GM19023 (cell line): ENCODE results near the gene GABBR1.

Source experiments
- ATAC-seq: cut with Tn5 transposase; IDR thresholded peaks from one replicate; pipeline ENCODE4 v1.9.1; 2021; ENCODE audit warnings: mild to moderate bottlenecking, moderate library complexity; ENCODE audit not compliant: unreplicated experiment

Gene GABBR1

DNA sequence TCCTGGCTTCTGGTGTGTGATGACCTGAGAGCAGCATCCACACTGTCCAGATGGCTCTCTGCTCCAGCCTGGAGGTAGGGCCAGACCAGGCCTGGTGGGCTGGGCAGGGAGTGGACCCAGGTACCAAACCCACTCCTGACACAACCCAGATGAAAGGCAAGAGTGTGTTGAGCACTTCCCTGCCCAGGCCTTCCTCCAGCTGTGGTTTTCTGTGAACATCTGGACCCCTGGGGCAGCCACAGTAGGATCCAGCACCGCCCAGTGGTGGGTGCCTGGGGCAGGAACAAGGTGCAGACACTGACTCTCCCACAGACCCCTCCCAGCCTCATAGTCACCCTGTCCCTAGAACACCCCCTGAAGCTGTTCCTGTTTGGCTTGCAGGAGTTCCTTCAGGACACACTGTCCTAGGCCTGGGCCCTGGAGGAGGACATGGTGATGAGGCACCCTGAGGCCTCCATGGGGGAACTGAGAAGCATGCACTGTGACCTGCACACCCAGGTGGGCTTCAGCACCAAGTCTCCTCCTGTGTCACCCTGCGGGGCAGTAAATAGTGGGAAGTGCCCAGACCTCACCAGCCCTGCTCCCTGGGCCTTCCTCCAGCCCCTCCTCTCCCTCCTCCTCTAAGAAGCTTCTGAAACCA is 102.2 kb downstream of the GABBR1 start:
- no peak for ATAC-seq

DNA sequence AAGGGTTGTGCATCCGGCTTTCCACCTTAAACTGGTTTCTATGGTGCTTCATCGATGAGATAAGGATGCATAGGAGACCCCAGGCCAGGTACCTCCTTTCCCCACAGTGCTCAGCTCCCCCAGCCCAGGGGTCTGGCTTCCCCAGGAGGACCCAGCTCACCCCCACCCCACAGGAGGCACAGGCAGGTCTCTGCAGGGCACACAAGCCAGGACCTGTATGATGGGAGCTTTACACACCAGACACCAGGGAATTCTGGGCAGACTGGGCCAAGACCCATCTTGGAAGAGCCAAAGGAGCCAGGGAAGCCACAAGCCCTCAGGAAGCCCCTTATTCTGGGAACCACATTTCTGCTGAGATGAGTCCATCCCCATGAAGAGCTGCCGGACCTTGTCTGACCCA is 103.0 kb downstream of the GABBR1 start:
- no peak for ATAC-seq

DNA sequence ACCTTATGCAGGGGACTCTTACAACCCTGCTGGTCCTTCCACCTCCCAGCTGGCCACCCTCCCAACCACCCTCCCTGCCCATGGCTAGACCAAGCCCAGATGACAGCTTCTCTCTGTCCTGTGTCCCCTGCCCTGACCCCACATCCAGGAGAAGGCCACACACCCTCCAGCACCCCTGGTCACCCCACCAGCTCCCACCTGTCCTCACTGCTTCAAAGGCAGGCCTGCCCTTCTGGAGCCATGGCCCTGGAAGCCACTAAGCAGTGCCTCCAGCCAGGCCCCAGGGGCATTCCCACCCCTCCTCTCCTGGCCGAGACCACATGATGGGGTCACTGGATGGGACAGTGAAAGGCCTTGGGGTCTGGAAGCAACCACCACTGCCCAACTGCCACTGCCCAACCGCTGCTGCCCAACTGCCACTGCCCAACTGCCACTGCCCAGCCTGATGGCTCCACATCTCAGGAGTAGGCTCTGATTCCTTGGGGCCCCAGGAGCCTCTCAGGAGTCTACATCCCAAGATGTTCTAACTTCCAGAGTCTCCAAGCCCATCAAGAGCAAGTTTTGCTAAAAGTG is 103.9 kb downstream of the GABBR1 start:
- no peak for ATAC-seq

DNA sequence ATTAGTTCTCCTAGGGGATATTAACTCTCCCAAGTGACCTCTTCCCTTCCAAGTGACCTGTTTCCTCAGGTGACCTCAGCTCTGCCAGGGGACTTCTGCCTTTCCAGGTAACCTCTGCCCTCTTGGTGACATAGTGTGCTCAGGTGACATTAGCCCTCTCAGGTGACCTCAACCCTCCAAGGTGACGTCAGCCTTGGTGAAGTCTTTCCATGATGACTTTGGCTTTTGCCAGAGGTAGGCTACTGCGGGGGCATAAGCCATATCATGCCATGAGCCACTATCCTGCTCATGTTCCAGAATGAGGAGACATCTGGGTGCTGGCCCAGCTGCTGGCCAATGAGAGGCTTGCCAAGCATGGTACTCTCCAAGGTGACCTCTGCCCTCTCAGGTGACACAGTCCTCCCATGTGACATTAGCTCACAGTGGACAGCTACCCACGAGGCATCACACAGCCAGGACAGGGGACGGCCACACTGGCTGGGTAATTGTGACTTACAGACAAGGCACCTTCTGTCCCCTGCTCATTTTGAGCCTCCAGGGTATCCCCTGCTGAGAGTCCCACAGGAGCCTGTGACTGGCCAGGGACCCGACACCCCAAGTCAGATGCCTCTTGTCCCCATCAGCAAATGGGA is 104.6 kb downstream of the GABBR1 start:
- no peak for ATAC-seq

DNA sequence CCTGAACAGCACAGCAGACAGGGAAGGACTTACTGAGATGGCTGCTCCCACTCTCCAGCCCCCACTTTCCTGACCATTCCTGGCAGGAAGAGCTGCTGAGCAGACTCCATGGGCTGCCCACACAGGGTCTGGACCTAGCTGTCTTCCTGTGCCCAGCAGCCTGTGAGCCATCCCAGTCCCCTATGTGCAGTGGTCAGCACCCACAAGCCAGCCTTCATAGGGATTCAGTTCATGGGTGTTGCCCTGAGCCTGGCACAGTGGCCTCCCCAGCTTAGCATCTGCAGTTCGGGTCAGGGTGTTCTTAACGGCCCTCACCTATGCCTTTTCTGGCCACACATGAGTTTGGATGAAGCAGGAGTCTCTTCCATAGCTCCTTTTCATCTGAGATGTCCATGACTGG is 105.4 kb downstream of the GABBR1 start:
- ATAC-seq: no peak

DNA sequence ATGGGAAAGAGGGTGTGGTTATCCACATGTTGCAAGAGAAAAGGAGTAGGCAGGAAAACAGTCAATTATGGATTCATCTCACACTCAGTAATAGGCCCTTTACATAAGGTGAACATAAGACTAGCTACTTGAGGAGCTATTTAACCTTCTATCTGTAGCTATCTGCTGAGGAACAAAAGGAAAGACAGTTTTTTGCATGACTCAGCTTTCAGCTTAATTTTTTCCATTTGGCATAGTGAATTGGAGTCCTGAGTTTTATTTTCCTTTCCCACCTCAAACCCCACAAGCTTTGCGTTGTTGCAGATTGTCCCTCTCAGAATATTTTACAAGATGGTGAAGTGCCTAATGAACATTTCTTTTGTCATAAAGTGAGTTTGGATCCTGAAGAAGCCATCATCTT is 105.9 kb downstream of the GABBR1 start:
- ATAC-seq: no peak

DNA sequence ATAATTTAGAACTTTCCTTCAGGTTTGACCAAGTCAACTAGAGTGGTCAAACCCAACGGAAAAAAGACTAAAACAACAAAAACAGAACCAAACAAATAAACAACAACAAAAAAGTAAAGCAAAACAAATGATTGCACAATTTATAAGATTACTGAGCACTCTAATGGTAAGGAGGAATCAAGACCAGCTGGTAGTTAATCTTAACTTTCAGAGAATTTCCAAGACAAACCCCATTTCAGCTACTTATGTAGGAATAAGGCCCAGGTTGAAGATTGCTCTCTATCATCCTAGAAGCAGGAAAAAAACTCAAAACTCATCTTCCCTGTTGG is 107.7 kb downstream of the GABBR1 start:
- ATAC-seq: no peak

DNA sequence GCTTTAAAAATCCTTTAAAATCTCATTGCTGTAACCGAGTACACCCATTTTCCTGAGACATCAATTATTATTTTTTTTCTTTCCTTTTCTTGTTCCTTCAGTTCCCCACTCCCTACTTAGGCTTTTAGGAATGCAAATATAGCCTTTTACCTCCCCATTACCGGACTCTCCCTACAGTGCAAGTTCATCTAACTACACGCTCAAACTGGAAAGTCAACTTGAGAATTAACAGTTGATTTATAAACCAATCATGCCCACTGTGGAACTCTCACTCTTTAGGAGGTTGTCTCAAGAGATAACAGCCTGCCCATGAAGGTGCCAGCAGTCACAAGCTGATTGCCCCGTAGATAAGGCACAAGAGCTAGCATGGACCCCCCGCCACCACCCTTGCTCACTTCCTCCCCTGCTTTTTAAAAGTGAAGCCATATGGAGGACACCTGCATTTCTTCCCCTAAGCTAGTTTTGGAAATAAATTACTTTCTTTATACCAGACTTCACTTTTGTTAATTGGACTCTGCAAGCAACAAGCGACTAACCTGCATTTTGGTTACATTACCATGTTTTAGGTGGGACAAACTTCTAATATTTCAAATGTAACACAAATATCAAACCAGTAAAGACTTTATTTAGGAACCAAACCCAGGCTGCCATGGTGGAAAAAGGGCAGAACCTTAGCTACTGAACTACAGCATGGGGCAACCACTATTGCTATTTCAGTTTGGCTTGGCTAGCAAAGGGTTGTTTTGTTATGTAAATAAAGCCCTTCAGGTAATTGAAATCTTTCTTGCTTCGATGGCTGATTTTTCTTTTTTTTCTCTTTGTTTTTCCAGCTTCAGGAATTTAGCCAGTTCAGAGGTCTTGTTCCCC is 108.3 kb downstream of the GABBR1 start:
- no peak for ATAC-seq

DNA sequence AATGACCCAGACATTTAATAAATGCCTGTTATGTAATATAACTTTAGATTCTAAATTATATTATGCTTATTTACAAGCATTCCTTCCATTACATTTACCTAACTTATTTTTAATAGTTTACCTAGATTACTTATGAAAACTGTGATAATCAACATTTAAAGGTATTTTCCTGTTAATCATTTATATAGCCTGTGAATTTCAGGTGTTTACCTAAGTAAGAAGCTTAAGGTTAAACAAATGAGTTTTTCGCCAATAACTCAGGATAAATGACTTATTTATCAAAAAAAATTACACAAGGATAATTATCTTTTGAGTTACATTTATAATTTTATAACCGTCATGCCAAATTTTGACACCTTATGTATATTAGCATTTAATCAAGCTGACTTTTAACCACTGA is 108.9 kb downstream of the GABBR1 start:
- ATAC-seq: no peak

DNA sequence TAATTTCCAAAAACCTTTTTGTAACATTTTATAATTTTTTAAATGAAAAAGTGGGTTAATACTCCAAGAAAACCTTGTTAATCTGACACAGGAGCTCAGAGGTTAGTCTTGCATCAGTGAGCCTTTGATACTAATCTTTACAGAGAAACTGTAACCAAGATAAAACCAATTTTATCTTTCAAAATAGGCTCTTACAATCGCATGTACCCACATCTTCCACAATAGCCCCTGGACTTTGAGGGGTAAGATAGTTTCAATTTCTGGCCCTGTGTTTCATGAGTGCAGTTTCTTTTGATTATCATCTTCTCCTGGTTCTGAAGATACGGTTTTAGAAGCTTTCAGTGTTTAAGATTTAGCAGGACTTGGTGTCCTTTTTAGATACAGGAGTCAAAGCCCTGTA is 110.8 kb downstream of the GABBR1 start:
- no peak for ATAC-seq

DNA sequence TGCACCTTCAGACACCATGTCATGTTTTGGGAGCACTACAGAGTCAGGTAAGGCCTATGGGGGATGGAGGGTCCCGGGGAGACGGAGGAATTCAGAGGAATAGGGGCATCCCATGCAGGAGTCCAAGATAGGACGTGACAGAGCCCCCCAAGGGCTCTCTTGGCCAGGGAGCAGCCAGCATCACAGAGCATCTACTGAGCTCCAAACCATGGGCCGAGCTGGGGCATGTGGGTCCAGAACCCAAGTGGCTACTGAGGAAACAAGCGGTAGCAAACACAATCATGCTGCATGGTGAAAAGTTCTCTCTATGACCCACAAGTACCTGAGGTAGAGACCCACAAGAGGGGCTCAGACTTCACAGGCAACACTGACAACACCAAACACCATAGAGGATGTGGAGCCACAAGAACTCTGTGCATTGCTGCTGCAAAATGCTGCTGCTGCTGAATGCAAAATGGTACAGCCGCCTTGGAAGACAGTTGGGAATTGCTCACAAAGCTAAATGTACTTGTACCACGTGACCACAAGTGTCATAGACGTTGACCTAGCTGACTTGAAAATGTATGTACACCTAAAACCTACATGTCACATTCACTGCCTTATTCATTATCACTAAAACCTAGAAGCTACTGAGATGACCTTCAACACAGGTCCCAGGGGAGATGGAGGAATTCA is 111.8 kb downstream of the GABBR1 start:
- ATAC-seq: no peak

DNA sequence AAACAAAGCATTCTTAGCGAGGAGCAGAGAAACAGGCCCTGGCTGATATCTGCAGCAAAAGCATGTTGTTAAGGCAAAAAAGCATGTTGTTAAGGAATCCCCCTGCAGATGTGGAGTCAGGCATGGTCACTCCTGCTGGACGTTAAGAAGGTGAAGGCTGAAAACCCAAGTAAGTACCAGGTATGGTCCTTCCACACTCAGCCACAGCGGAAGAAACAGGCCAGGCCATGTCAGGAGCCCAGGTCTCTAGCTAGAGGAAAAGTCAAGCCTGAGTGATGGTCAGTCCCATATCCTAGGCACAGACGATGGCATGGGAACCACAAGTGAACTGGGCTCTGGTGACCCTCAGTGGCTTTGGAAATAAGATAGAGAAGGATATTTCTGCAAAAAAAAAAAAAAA is 112.8 kb downstream of the GABBR1 start:
- ATAC-seq: no peak

DNA sequence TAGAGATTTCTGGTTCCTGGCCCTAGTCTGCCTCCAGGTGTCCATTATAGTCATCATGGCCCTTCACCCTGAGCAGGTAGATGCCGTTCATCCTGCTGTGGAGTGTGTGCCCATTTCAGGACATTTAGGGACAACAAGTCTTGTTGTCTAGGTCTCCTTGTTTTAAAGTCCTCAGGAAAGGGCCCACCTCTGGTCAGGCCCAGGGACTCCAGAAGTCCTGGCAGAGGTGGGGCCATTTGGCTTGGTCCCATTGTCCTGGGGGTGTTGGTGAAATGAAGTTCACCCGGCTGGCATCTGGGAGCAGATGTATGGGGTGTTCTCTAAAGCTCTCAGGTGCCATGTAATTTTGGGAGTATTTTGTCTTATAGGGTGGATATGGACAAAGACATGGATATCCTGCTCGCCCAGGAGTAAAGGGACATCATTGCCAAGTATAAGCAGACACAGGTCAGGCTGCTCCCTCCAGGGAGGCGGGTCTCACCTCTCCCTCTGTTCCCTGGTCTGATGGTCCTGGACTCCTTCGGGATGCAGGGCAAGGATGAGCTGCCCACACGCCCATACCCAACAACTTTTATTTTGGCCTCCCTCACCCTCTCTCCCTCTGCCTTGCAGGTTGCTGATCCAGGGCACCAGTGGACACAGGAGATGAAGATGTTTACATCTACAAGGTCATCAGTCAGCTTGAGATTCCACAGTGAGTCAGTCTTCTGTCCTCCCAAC is 113.5 kb downstream of the GABBR1 start:
- no peak for ATAC-seq

DNA sequence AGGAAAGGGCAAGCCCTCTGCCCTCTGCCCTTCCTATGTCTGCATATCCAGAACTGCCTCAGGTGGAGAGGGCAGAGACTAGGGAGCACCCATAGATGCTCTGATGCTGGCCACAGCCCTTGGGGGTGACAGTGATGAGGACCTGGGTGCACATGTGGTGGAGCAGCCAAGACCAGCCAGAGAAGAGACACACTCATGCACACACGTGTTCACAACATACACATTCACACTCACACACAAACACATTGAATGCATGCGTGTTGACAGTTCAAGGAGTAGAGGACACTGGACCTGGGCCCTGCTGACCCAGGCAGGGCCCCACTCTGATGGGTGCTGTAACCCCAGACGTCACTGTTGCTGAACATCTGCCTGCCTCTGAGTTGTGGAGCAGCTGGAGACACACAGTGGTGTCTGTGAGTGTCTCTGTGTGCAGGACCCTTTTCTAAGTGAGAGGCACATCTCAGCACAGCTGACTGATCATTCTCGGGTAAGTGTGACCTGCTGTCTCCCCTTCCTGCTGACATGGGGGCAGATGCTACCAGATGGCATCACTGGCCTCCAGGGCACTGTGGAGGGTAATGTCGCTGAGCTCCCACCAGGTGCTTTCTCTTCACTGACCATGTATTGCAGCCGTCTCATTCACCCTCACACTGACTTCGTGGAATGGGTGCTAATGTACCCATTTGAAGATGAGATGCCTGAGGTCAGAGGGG is 115.1 kb downstream of the GABBR1 start:
- no peak for ATAC-seq

DNA sequence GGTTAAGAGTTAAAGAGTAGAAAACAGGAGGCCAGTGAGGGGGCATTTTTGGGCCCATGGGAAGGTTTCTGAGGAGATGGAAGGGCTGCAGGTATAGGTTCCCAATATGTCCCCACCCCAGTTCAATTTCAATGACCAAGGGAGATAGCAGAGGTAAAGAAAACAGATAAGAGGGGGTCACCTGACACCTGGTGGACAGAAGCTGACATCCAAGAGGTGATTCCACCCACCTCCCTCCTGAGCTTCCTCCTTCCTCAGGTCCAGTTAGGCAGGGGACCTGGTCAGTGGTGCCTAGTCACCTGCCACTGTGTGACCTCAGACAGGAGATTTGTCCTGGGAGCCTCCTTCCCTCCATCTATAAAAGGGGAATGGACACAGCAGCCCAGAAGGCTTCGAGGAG is 115.7 kb downstream of the GABBR1 start:
- no peak for ATAC-seq

DNA sequence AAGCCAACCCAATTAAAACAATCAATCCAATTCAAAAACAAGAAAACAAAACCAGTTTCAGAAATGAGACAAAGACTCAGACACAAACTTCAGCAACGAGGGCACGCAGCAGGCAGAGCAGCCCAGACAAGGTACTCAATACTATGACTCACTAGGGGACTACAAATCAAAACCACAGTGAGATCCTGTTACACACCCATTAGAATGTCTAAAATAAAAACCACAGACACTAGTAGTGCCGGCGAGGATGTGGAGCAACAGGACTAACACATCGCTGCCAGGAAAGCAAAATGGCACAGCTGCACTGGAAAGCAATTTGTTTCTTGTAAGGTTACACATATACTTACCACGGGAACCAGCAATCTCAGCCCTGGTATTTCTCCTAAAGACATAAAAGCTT is 116.9 kb downstream of the GABBR1 start:
- ATAC-seq: no peak

DNA sequence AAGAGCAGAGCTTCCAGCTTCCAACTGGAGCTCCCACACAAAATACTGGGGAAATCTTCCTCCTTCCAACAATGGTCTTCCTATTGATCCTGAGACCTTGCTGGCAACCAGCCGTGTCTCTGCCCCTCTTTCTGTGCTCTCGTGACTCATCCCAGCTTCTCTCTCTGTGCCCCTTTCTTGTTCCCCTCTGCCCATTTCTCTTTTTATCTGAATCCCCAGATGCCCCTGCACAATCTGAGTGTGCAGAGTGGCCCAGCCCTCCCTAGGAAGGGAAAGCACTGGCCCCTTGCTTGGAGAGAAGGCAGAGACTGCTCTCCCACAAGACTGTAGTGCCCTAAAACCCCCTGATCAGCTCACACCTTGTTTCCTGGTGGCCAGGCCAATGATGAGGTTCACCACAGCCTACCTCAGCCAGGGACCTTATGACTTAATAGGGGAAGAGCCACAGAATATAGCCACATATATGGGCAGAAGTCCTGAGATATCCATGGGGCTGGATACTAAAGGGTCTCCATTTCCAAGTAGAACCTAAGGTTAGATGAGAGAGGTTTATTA is 122.2 kb downstream of the GABBR1 start:
- no peak for ATAC-seq

DNA sequence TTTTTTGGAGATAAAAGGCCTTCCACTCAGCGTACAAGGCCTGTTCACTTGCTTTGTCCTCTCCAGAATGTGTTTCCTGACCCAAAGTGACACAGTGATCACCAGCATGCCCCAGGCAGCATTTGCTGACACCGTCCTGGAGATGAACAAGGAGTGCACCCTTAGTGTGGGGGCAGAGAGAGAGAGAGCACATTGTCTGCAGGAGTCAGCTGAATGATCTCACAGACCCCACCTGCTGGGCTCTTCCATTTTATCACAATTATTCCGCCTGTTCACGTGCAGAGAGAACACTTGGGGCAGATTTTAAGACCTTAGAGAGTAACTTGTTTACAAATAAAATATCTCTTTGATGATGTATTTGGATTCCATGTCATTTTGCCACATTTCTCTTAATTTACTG is 122.8 kb downstream of the GABBR1 start:
- no peak for ATAC-seq
